ENCODE results near the gene IL13. TPM values are rescaled to one million over a fixed set of nuclear protein-coding genes. Genes with fewer than 3 reads are reported as not detected.

The IL13 gene
- total RNA-seq, 1 donor from 2014 or later: 0.75 TPM

DNA sequence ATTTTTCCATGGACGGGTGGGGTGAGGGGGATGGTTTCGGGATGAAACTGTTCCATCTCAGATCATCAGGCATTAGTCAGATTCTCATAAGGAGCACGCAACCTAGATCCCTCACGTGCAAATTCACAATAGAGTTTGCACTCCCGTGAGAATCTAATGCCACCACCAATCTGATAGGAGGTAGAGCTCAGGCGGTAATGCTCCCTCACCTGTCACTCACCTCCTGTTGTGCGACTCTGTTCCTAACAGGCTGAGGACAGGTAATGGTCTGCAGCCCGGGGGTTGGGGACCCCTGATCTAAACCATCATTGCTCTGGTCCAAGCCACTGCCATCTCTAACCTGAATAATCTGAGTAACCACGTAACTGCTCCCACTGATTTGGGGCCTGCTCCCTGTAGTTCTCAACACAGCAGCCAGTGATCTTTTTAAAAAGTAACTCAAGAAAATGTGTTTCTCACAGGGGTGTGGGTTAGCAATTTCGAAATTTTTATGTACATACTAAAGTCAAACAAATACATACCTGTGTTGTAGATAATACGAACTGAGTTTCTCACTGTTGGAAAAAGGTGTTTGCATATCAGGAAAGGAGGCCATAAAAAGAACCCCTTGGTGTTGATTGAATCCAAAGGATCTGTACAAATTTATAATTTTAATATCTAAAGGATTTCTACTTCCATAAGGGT is 11.2 kb upstream of the IL13 start:
- peaks cover 30% of the 10 kb centered on the region for H3K36me3 Mint-ChIP-seq (ENCODE audit: low read depth)
- CTCF ChIA-PET: interaction anchor here (1.1 kb wide), 1 partner anchor 35 kb away, joined by 3 read pairs; no protein-coding TSS in a partner anchor
- peaks cover 13% of the 10 kb centered on the region for H3K9me3 Mint-ChIP-seq
- no peak overlapping the region for H3K4me3 Mint-ChIP-seq
- TF ChIP-seq, protein P1, sequence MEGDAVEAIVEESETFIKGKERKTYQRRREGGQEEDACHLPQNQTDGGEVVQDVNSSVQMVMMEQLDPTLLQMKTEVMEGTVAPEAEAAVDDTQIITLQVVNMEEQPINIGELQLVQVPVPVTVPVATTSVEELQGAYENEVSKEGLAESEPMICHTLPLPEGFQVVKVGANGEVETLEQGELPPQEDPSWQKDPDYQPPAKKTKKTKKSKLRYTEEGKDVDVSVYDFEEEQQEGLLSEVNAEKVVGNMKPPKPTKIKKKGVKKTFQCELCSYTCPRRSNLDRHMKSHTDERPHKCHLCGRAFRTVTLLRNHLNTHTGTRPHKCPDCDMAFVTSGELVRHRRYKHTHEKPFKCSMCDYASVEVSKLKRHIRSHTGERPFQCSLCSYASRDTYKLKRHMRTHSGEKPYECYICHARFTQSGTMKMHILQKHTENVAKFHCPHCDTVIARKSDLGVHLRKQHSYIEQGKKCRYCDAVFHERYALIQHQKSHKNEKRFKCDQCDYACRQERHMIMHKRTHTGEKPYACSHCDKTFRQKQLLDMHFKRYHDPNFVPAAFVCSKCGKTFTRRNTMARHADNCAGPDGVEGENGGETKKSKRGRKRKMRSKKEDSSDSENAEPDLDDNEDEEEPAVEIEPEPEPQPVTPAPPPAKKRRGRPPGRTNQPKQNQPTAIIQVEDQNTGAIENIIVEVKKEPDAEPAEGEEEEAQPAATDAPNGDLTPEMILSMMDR (IDR thresholded peaks at IDR 0.05): no peak
- POLR2A ChIA-PET: no interaction called here
- no peak for ATAC-seq (ENCODE audit: low read depth)
- H3K27me3 Mint-ChIP-seq: no peaks in the 10 kb centered on the region
- intact Hi-C loops (cut with micrococcal nuclease): no loop called here
- H3K27ac Mint-ChIP-seq: no peak overlapping the region
- no peaks in the 10 kb centered on the region for H3K4me1 Mint-ChIP-seq
- DNase-seq: no peak

DNA sequence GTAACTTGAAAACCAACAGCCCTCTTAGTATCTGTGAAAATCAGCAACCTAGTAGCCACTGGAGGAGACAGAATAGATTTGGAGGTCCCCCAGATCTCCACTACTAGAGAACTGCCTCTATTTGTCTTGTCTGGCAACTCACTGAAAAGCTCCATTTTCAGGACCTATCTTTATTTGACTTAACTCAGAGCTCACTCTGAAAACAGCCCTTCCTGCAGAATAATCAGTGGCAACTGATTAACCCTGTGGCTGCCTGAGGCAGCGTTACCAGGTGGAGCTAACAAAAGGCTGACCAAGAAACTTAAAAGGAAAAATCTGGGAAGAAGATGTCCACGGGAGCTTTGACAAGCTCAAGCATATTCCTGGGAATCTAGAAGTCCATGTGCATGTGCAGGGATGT is 10.5 kb upstream of the IL13 start:
- DNase-seq (no peak), ATAC-seq (ENCODE audit: low read depth) (no peak)
- ChIA-PET CTCF (interaction anchor here (0.6 kb wide), 1 partner anchor 14 kb away, joined by 3 read pairs; no protein-coding TSS in a partner anchor), POLR2A (no interaction called here)
- Mint-ChIP-seq H3K4me3 (no peak overlapping the region), H3K4me1 (no peaks in the 10 kb centered on the region), H3K27ac (no peak overlapping the region), H3K36me3 (ENCODE audit: low read depth) (peaks cover 22% of the 10 kb centered on the region), H3K9me3 (peaks cover 13% of the 10 kb centered on the region), H3K27me3 (no peaks in the 10 kb centered on the region)
- intact Hi-C loops (cut with micrococcal nuclease): no loop called here
- TF ChIP-seq, protein P1 (IDR thresholded peaks at IDR 0.05): no peak

DNA sequence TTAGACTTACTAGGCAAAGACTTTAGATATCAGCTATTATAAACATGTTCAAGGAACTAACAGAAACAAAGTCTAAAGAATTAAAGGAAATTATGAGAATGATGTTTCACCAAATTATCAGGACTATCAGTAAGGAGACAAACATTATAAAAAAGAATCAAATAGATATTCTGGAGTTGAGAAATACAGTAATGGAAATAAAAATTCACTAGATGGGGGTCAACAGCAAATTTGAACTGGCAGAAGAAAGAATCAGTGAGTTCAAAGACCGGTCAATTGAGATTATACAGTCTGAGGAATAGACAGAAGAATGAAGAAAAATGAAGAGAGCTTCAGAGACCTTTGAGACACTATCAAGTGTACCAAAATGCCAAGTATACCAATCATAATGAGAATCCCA is 9.6 kb upstream of the IL13 start:
- CTCF ChIA-PET: no interaction called here
- DNase-seq: no peak
- no peak for ATAC-seq (ENCODE audit: low read depth)
- POLR2A ChIA-PET: no interaction called here
- TF ChIP-seq, protein P1 (IDR thresholded peaks at IDR 0.05): no peak
- peaks cover 13% of the 10 kb centered on the region for H3K9me3 Mint-ChIP-seq
- intact Hi-C loops (cut with micrococcal nuclease): no loop called here
- no peaks in the 10 kb centered on the region for H3K4me1 Mint-ChIP-seq
- H3K27me3 Mint-ChIP-seq: no peaks in the 10 kb centered on the region
- no peak overlapping the region for H3K4me3 Mint-ChIP-seq
- peaks cover 14% of the 10 kb centered on the region for H3K36me3 Mint-ChIP-seq (ENCODE audit: low read depth)
- no peak overlapping the region for H3K27ac Mint-ChIP-seq

DNA sequence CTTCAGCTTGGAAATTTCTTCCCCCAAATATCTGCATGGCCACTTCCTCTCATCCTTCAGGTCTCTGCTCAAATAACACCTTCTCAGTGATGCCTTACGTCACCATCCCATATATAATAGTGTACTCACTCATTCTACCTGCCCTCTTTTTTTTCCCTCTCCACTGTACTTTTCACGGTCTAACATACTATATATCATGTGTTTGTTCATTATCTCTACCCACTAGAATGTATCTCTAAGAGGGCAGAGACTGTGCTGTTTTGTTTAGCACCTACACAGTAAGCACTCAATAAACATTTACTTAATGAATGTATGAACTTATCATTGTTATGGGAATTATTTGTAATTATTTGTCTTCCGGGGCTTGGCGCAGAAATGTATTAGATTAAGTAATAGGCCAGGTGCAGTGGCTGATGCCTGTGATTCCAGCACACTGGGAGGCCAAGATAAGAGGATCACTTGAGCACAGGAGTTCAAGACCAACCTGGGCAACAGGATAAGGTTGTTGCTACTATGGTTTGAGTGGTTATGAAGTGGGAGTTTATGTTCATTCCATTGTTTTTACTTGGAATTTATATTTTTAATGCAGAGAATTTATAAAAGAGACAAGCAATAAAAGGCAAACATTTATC is 6.0 kb upstream of the IL13 start:
- H3K27me3 Mint-ChIP-seq: peaks cover 11% of the 10 kb centered on the region
- H3K36me3 Mint-ChIP-seq (ENCODE audit: low read depth): peaks cover 4% of the 10 kb centered on the region
- TF ChIP-seq, protein P1 (IDR thresholded peaks at IDR 0.05): no peak
- intact Hi-C loops (cut with micrococcal nuclease): no loop called here
- ChIA-PET CTCF (no interaction called here), POLR2A (interaction anchor here (0.6 kb wide), 1 partner anchor 150 kb away, joined by 6 read pairs; no protein-coding TSS in a partner anchor)
- DNase-seq (no peak), ATAC-seq (ENCODE audit: low read depth) (no peak)
- peaks cover 13% of the 10 kb centered on the region for H3K9me3 Mint-ChIP-seq
- peaks cover 8% of the 10 kb centered on the region for H3K4me1 Mint-ChIP-seq
- no peak overlapping the region for H3K27ac Mint-ChIP-seq
- no peak overlapping the region for H3K4me3 Mint-ChIP-seq

DNA sequence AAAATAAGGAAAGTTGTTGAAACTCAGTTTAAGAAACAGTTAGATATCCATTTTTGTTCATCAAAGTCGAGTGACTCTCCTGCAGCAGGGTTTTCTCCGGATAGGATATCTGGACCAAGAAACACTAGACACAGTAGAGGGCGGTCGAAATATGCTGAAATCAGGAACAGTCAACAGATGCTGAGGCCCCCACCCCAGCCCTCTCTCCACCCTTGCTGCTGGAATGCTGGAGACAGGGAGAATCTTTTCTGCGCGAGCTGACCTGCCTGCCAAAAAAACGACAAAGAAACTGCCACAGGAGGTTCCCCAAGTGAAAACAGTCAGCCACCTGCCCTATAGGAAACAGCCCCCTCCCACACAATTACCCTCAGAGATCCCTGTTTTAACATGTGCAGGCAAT is 4.3 kb upstream of the IL13 start:
- no peak for ATAC-seq (ENCODE audit: low read depth)
- H3K4me1 Mint-ChIP-seq: peaks cover 8% of the 10 kb centered on the region
- POLR2A ChIA-PET: no interaction called here
- H3K27me3 Mint-ChIP-seq: peaks cover 21% of the 10 kb centered on the region
- no peak overlapping the region for H3K27ac Mint-ChIP-seq
- H3K4me3 Mint-ChIP-seq: no peak overlapping the region
- H3K9me3 Mint-ChIP-seq: peaks cover under 1% of the 10 kb centered on the region
- DNase-seq: no peak
- H3K36me3 Mint-ChIP-seq (ENCODE audit: low read depth): peaks cover under 1% of the 10 kb centered on the region
- CTCF ChIA-PET: no interaction called here
- intact Hi-C loops (cut with micrococcal nuclease): no loop called here
- TF ChIP-seq, protein P1 (IDR thresholded peaks at IDR 0.05): no peak

All from activated B cell treated with CpG ODN at 0.5 μM for 24 hours (primary cell).